SK-N-MC (cell line): Measurements from ENCODE around the gene HOXD9.

Experiments used
- EZH2 ChIP-seq: fragments of 200-600 bp; sonication (generic); IDR thresholded peaks from one replicate; pipeline ENCODE4 v1.6.1; 2017; ENCODE audit warnings: antibody characterized with exemption
- FOXP2 ChIP-seq: optimal IDR thresholded peaks from 2 replicates; pipeline ENCODE3; 2011; ENCODE audit warnings: mild to moderate bottlenecking, moderate library complexity; ENCODE audit not compliant: insufficient read depth; ENCODE audit errors: extremely low read length, control extremely low read depth
- POLR2AphosphoS5 ChIP-seq: IDR thresholded peaks from 2 replicates; pipeline ENCODE4 v1.6.1; 2012; ENCODE audit warnings: mild to moderate bottlenecking, low read depth, low read length, borderline replicate concordance

DNA sequence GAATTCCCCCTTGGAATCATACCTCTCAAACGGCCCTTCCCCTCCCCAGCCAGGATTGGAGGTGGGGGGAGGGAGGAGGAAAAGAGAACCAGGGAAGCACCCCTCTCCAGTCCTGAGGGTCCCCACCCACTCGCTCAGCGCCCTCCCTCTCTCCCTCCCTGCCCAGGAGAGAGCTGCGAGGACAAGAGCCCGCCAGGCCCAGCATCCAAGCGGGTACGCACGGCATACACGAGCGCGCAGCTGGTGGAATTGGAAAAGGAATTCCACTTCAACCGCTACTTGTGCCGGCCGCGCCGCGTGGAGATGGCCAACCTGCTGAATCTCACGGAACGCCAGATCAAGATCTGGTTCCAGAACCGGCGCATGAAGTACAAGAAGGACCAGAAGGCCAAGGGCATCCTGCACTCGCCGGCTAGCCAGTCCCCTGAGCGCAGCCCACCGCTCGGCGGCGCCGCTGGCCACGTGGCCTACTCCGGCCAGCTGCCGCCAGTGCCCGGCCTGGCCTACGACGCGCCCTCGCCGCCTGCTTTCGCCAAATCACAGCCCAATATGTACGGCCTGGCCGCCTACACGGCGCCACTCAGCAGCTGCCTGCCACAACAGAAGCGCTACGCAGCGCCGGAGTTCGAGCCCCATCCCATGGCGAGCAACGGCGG, 49.0 kb downstream of the HOXD9 start:
- TF ChIP-seq EZH2 (no peak), POLR2AphosphoS5 (no peak), FOXP2 (no peak)
